ENCODE data around the gene NDUFS1.

DNA sequence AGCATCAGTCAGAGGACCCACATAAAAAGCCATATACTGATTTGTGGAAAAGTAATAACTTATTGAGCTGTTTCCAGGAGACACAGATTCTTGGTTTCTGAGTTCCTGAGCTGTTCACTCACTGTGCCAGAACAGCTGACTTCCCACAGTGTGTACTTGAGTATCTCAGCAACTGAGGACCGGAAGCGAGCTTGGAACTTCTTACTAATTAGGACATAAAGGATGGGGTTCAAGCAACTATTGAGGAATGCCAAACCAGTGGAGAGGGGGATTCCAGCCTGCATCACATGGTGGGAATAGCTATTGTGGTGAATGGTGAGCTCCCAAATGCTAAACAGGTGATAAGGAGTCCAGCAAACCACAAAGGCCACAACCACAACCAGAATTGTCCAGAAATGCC lies 16.9 kb upstream of the NDUFS1 start:
- no peak for TF ChIP-seq EZH2 (IDR thresholded peaks at IDR 0.05; ENCODE audit: borderline replicate concordance, low read length)
- TF ChIP-seq, protein P1, sequence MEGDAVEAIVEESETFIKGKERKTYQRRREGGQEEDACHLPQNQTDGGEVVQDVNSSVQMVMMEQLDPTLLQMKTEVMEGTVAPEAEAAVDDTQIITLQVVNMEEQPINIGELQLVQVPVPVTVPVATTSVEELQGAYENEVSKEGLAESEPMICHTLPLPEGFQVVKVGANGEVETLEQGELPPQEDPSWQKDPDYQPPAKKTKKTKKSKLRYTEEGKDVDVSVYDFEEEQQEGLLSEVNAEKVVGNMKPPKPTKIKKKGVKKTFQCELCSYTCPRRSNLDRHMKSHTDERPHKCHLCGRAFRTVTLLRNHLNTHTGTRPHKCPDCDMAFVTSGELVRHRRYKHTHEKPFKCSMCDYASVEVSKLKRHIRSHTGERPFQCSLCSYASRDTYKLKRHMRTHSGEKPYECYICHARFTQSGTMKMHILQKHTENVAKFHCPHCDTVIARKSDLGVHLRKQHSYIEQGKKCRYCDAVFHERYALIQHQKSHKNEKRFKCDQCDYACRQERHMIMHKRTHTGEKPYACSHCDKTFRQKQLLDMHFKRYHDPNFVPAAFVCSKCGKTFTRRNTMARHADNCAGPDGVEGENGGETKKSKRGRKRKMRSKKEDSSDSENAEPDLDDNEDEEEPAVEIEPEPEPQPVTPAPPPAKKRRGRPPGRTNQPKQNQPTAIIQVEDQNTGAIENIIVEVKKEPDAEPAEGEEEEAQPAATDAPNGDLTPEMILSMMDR (conservative IDR thresholded peaks at IDR 0.05 in 1 of 2, IDR thresholded peaks at IDR 0.05 in 1 of 2; ENCODE audit: extremely low read depth in 1 of 2, insufficient read depth in 1 of 2, low read depth in 1 of 2, low read length in 2 of 2) = no peak

Measured in mammary epithelial cell (primary cell).